GM21723 (cell line): Measurements from ENCODE around the gene TJP2.
"Not testable (repeated sequence)": the region's sequence is repeated elsewhere in the genome, so short reads cannot be mapped to it uniquely, and the experiment has no call there.

Experiments used
- ATAC-seq: cut with Tn5 transposase; IDR thresholded peaks from one replicate; pipeline ENCODE4 v1.9.1; 2021; ENCODE audit warnings: mild to moderate bottlenecking, moderate library complexity; ENCODE audit not compliant: unreplicated experiment

Gene TJP2

DNA sequence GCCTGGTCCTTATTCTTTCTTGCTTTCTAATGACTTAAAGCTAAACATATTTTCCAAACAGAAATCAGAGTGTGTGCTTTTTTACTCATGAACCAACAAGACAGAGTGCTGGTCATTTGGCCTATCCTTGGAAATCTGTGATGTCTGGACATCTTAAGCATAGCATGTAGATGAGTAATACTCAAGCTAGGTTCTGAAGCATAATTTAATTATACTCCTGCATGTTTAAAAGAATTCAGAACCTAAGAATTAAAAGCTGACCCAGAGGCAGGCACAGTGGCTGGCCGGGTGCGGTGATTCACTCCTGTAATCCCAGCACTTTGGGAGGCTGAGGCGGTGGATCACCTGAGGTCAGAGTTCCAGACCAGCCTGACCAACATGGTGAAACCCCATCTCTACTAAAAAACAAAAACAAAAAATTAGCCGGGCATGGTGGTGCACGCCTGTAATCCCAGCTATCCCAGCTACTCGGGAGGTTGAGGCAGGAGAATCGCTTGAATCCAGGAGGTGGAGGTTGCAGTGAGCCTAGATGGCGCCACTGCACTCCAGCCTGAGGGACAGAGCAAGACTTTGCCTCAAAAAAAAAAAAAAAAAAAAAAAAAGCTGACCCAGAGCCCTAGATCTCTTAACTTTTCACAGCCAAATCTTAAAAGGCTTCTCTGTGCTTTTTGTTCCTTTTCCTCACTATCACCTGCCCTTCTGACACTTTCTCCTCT lies 16.2 kb upstream of the TJP2 start:
- no peak for ATAC-seq

DNA sequence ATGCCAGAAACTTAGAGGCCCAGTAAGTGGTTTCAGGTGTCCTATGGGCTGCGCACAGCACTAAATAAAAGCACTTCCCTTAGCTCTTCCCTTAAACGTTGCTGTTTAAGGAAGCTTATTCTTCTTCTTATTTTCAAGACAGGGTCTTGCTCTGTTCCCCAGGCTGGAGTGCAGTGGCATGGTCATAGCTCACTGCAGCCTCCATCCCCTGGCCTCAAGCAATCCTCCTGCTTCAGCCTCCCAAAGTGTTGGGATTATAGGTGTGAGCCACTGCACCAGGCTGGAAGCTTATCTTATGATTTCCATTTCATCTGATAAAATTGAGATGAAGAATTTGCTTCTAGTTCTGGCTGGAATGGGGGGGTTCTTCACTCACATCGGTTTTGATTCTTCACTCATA lies 15.6 kb upstream of the TJP2 start:
- ATAC-seq: no peak

DNA sequence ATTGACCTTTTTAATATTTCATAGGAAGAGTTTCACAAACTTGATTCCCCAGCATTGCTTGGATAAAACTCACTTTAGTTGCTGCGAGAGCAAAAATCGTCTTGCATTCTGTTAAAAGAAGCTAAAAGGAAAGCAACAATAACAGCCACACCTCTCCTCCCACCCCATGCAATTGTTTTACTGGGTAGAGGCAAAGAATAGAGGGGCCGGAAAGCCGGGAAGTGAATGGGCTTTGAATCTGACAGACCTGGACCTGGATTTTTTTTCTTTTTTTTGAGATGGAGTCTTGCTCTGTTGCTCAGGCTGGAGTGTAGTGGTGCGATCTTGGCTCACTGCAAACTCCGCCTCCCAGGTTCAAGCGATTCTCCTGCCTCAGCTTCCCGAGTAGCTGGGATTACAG lies 9.5 kb upstream of the TJP2 start:
- not testable (repeated sequence) for ATAC-seq

DNA sequence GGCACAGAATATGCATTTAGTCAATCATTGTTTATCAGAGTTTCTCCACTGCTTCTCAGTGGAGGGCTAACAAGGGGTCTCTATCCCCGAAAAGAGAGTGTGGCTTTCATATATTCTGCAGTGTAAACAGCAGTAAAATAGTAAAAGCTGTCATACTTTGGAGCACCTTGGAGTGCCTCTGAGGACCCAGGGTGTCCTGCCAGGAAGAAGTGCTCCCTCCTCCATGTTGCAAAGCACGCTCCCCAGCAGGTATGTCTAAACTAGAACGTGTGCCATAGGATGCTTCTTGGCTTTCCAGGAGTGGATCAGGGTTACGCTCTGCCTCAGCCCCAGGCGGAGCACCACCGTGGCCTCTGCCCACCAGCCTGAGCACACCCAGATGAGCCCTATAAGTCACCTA lies 8.5 kb upstream of the TJP2 start:
- ATAC-seq: no peak

DNA sequence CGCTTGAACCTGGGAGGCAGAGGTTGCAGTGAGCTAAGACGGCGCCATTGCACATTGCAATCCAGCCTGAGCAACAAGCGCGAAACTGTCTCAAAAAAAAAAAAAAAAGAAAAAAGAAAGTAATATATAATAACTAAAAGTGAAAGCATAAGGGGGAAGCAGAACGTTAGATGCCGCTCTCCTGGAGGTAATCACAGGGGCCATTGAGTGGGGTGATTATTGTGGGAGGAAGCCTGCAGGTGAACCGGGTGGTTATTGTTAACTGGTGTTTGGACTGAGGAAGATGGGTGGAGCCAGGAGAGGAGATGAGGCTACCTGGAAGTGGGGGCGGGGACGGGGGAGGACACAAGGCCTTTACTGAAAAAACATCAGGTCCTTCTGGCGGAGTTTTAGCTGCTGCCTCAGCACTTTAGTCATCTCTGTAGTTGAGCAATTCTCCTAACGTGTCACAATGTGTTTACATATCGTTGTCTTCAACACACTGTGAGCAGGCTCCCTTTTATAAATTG lies 5.3 kb upstream of the TJP2 start:
- ATAC-seq: peak; percentile 65

DNA sequence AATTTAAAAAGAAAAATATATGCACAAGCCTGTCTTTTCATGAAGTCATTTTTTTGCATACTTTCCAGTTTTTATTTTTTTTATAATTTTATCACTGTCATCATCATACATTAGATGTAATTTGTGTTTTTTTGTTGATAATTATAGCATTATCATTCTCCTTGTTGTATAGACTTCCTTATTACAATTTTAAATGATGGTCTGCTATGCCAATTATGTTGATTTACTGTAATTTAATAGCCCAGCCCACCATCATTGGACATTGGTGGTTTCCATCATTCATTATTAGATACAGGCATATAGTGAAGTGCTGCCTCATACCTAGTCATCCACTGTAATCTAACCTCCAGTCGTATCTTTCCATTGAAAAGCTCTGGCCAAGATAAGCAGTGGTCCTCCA lies 3.8 kb upstream of the TJP2 start:
- ATAC-seq: no peak

DNA sequence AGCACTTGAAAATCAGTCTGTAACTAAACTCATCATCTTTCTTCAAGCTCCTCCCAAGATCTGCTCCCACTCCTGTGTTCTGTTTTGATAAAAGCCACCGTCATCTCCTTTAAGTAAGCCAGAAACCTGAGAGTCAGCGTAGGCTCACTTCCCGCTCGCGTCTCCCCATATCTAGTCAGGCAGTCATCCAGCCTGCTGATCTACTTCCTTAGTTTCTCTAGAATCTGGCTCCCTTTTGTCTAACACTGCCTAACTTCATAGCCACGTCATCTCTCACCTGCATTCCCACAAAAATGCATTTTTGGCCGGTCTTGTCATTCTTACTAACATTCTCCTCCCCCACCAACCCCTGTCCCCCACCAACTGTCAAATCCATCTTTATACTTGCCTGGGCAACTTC lies 3.0 kb upstream of the TJP2 start:
- no peak for ATAC-seq

DNA sequence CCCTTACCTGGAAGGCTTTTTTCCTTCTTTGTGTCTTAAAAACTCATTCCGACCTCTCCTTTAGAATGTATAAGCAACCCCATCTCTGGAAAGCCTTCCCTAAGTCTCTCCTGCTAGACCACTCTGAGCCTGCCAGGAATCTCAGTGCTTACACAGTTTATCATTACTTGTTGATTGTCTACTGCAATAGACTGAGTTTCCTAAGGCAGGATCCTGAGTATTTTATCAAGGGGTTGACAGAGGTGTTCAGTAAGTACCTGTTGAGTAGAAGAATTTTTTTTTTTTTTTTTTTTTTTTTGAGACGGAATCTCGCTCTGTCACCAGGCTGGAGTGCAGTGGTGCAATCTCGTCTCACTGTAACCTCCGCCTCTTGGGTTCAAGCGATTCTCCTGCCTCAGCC lies 2.6 kb upstream of the TJP2 start:
- no peak for ATAC-seq

DNA sequence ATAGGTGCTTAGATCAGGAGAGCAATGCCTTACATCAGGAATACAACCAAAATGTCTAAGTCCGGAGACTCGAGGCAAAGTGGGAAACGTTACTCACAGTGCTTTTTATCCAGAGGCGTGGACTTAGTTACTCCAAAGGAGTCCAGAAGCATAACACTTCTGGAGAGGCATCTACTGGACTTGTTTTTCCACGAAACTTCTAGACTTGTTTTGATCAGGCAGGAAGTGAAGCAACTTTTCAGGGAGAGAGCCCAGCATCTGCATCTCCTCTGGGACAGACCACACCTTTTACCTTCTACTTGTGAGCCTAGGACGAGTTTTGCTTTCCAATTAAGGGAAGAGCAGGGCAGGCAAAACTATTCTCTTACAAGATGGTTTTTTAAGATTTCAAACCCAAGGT lies 1.2 kb upstream of the TJP2 start:
- ATAC-seq: no peak

DNA sequence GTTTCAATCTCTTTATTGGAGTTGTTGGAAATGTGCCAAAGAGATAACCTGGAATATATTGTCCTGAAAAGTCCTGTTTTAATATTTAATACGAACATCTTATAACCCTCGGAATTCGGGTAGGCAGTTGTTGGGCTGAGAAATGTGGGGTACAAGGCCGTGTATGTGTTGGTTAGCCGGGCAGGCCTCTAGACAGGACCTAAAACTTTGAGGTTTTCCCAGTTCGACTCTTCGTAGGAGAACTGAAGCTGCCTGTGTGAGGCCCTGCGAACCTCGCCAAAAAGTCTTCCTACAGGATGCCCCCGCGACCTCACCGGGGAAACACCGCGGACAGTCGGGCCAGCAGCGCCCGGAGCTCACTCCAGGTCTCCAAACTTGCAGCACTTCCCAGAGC lies 583 bp upstream of the TJP2 start:
- ATAC-seq: peak; percentile 11

DNA sequence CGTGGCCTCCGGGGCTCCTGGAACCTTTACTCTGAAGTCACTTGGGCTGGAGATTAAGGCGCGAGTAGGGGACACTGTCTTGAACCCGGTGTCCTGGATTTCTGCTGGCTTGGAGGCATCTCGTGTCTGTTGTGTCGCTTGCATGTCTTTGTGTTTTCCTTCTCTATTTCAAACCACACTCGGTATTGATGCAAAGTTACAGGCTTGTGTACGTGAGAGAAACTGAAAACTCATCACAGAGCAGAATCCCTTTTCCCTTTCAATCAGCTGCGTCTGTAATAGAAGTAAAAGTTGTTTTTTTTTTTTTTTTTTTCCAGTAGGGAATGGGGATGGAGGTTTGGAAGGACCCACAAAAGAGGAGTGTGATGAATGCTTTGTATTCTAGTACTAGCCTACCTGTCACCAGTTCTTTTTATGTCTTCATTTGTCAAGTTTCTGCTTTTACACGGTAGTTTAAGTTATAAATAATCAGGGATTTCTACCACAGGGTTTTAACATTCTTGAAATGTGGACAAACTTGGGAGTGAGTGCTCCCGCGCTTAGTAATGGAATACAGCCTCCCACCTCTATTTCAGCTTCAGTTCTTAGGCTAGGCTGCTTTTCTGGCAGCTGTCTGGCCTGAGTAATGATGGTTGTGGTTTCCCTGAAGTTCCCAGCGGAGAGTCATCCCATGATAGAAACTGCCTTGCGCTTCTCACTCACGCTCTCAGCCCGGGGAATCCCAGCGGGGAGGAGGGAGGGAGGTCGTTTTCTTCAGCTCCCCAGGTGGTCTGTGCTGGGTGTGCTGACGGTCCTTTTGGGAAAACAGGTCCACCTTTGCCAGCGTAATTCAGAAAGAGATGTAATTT lies 763 bp downstream of the TJP2 start:
- ATAC-seq: peak; percentile 57

DNA sequence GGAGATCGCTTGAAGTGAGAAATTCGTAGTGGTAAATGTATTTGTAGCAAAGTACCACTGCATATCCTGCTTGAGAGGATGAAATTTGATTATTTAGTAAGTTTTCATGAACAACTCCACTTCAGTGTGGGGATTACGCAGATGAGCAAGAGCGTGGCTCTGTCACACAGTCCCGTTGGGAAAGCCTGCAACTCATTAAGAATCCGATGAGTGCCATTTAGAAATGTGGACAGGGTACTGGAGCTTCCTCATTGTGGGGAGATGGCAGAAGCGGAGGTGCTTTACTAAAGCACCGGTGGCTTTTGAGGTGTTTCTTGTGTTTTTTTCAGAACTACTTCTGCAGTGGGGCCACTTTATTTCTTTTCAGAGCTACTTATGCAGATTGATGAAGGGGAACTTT lies 1.4 kb downstream of the TJP2 start:
- ATAC-seq: peak; percentile 32

DNA sequence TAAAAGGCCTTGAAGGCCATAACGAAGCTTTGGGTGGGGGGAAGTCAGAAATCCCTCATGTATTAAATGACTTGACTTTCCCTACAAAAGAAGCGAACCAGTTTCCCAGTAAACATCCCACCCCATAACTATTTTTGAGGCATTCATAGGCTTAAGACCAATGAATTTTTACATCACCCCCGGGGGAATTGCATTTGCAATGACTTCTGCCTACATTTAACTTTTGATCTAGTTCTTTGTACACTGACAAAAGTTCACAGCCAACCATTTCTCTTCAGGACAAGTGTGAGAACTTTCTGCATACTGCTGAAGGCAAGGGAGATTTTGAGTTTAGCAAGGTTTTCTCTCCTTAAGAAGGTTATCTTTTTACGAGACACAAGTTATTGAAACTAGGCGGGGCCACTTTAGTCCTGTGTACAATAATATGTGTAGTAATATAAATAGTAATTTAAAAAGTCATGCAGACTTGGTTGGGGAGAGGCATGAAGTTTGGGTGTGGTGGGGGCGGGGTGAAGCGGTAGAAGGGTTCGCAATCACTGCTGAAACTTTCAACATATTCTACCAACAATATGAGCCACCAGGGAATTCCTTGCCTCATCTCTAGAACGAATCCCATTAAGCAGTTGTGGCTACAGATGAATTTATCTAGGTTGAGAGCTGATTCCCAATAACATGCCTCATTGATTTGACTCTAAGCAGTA lies 2.5 kb downstream of the TJP2 start:
- no peak for ATAC-seq

DNA sequence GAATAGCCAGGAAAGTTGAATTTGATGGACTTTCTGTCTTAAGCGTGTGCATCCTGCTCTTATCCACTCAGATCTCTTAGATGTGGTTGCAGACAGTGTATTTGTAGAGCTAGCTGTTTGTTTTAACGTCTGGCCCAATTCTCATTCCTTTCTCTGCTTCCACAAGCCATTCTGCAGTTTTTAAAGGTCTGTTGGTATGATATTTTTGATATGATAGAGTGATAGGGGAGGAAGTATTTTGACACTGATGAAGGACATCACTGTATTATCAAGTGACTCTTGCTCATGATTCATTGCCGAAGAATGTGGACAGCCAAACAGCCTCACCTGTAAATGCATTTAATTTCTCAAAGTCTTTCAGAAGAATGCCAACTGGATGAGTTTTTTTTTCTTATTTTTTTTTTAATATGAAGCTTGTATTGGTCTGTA lies 4.5 kb downstream of the TJP2 start:
- ATAC-seq: no peak

DNA sequence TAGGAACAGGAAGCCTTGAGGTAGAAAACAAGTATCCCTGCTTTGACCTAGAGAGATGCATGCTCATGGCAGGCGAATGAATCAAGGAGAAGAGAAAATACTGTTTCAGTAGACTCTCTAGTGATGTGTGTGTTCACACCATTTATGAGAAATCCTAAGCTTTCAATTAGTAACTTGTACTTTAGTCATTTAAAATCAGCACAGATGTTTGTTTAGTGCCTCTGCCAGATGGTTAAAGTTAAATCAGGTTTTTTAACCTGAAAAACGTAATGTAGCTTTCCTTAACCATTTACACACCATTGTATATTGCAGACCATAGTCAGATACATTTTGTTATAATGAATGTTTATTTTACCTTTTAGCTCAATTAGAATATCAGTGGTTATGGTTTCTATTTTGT lies 5.0 kb downstream of the TJP2 start:
- no peak for ATAC-seq

DNA sequence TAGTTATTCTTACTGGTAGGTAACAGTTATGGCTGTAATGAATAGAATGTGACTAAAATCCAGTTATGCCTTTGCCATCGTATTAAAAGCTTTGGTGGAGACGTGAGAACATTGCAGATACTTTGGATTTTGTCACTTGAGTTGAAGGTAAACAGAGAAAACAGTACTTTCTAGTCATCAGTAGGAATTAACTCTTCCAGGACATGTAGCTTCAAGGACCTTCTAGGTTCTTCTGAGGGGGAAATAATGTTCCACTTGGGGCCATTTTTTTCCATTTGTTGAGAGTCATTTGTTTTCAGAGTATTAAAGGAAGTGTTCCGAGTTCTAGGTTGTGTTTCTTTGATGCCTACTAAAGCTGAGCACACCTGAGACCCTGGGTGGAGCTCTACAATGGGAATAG lies 6.1 kb downstream of the TJP2 start:
- ATAC-seq: no peak

DNA sequence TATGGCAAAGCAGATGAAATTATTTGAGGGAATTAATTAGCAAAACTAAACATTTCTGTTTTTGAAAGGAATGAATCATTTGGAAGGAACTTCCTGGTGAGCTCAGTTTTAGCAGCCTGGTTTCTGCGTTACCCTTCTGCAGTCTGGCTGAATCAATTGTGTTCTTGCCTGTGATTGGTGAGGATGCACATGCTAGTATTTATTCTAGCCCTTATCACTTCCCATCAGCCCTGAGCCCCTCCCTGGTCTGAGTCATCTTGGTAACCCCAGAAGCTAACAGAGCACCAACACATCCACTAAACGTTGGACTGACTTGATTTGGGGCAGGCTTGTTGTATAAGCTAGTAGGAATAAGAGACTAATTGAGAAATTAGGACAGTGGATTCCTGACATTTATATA lies 6.6 kb downstream of the TJP2 start:
- ATAC-seq: no peak

DNA sequence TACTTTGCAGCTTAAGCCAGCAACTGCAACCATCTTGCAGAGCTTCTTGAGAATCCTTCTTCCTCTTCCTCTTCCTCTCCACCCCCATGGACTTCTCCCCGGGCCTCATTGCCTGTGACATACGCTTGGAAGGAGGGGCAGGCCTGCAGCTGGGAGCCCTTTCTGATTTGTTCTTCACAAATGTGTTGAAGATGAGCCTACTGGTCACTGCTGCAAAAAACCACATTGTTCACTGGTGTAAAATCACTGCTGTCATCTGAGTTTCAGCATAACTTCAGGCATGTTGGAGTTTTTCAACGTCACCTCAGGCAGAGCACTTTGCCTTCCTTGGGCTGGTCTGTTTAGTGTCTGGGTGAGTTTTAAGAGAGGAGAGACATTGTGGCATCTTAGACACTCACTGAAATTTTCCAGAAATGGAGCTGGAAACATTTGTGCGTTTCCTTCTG lies 7.9 kb downstream of the TJP2 start:
- ATAC-seq: no peak

DNA sequence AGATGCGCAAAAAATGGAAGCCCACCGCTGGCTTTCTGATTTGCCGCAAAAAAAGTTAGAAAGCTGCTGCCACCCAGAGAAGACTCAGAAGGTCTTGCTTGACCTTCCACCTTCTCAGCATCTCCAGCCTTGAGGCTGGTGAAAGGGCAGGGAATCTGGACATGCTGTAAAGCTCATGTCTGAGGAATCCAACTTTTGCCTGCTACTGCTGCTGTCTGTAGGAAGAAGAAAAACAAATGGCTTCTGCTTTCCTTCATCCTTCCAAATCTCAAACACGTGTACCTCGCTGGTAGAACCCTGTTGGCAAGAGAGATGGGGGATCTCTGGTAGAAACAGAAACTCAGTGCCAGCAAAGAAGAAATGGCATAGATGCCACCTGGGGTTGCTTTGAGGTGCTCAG lies 10.2 kb downstream of the TJP2 start:
- ATAC-seq: no peak

DNA sequence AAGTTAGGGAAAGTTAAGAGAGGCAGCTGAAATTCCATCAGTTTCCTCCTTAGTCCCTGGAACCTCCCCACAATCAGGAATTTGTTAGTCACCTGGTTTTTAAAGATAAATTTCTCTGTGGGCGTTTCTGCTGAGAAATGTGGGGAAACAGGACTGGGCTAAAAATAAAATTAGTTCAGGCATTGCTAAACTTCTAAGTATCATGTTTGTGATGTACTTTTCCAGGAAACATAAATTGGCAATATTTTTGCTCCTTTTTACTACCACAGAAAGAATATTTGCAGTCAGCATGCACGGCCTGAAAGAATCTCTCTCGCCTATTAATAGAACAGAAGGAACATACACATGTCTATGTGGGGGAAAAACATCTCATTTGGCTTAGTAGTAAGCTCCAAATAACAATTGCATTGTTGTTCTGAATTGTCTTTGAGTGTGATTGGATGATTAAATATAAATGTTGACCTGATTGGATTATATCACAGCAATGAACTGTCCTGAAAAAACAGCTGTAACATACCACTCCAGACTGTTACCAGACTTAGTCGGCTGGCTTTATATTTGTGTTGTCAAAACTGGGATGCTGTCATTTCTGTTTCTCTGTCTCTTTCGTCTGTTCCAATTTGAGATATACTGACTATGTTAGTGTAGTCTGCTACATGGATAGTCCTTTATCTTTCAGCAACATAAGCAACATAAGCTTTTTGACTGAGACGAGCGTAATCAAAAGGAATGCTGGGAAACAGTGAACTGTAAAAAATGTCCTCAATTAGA lies 12.9 kb downstream of the TJP2 start:
- ATAC-seq: no peak

DNA sequence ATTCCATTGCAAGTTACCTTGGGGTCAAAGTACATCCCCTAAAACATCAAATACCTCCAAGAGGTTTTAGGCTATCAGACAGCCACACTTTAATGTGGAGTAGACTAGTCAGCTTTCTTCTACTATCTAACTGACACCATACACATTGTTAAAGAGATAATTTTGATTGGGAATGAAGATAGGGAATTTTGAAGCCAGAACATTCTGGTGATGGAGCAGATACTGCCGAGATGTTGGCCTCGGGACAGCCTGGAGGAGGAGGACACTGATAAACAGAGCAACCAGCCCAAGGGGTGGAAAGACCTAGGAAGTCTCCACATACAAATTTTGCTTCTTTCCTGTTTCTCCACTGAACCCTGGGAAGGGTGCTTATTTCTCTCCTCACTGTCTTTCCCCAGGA lies 14.9 kb downstream of the TJP2 start:
- no peak for ATAC-seq
